PC-3 (cell line): ENCODE results near the gene NCMAP.
A peak's percentile ranks its signal among the peaks of the same experiment; 100 is the strongest.

Source experiments
- EZH2 ChIP-seq: fragments of 300-600 bp; sonication (generic); IDR thresholded peaks from one replicate; pipeline ENCODE4 v1.6.1; 2017; ENCODE audit warnings: antibody characterized with exemption, mild to moderate bottlenecking, low read length; ENCODE audit not compliant: unreplicated experiment
- EZH2phosphoT487 ChIP-seq: fragments of 300-600 bp; sonication (generic); IDR thresholded peaks from 2 replicates; pipeline ENCODE4 v1.6.1; 2018; ENCODE audit warnings: mild to moderate bottlenecking, antibody characterized with exemption, low read length, borderline replicate concordance
- TF ChIP-seq, protein P1 (sequence below): fragments of 300-600 bp; sonication (generic); conservative IDR thresholded peaks from 2 replicates; pipeline ENCODE4 v1.5.1; 2017; ENCODE audit warnings: antibody characterized with exemption, low read depth, mild to moderate bottlenecking, low read length

DNA sequence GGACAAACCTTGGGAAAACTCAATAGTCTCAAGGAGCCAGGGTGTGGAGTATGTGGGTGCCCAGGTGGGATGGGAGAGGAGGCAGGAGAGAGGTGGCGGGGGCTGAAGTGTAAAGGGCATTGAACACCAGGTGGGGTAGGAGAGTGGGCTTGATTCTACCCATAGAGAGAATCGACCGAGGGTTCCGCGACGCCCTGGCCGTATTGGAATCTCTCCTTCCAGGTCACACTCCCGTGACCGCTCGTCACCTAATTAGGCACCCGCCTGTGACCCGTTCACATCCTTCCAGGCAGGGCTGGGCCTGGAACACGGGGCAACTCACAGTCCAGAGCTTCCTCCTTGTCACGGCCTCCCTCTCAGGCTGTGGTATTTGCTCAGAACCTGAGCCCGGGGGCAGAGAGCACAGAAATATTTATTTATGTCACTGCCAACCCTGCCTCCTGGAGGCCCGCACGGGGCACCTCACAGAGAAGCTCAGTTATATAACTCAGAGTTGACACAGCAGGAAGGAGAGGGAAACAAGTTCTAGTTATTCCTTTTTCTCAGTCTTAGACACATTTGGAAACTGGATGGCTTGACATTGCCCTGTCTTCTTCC is 12.0 kb downstream of the NCMAP start:
- TF ChIP-seq, protein P1, sequence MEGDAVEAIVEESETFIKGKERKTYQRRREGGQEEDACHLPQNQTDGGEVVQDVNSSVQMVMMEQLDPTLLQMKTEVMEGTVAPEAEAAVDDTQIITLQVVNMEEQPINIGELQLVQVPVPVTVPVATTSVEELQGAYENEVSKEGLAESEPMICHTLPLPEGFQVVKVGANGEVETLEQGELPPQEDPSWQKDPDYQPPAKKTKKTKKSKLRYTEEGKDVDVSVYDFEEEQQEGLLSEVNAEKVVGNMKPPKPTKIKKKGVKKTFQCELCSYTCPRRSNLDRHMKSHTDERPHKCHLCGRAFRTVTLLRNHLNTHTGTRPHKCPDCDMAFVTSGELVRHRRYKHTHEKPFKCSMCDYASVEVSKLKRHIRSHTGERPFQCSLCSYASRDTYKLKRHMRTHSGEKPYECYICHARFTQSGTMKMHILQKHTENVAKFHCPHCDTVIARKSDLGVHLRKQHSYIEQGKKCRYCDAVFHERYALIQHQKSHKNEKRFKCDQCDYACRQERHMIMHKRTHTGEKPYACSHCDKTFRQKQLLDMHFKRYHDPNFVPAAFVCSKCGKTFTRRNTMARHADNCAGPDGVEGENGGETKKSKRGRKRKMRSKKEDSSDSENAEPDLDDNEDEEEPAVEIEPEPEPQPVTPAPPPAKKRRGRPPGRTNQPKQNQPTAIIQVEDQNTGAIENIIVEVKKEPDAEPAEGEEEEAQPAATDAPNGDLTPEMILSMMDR, result peak; percentile 51
- TF ChIP-seq EZH2phosphoT487 (no peak), EZH2 (no peak)
